SK-N-SH (cell line): Measurements from ENCODE around the gene PRKN. TPM values are rescaled to one million over a fixed set of nuclear protein-coding genes. Genes with fewer than 3 reads are reported as not detected.

ENCODE experiments used
- CTCF ChIA-PET: fragments of 300-600, 350-600 bp; formaldehyde crosslinking; extraction: SDS; loops from one replicate; lab custom pipeline; 2021; lab: Yijun Ruan, JAX
- POLR2A ChIA-PET: fragments of 350-600 bp; sonication (Branson Sonifier 250); formaldehyde crosslinking; extraction: SDS; loops from one replicate; lab custom pipeline; 2020; ENCODE audit warnings: antibody characterized with exemption, inconsistent platforms; lab: Yijun Ruan, JAX
- DNase-seq: peaks from one replicate; pipeline ENCODE4 v3.0.0; 2012
- H2AFZ ChIP-seq: fragments of 200-600 bp; sonication (generic); 2 replicates; pipeline ENCODE4 v1.8.1; 2016; ENCODE audit warnings: antibody characterized with exemption, mild to moderate bottlenecking, low read depth
- H3F3A ChIP-seq: fragments of 200-600 bp; sonication (generic); replicated peaks from 2 replicates; pipeline ENCODE3; 2016; ENCODE audit warnings: antibody characterized with exemption, mild to moderate bottlenecking; ENCODE audit not compliant: insufficient read depth
- H3K27ac ChIP-seq, 2 experiments: fragments of 200-500 bp in 1 of 2; fragments of 200-600 bp in 1 of 2; sonication (Bioruptor generic) in 1 of 2; sonication (generic), shearing (Covaris generic) in 1 of 2; 2 replicates each; pipeline versions ENCODE4 v1.5.1 to v1.6.1; 2014 to 2016; ENCODE audit warnings: low read depth in 2 of 2, inconsistent platforms in 1 of 2, low read length in 1 of 2, mild to moderate bottlenecking in 1 of 2, mixed read lengths in 1 of 2
- H3K27me3 ChIP-seq: fragments of 200-600 bp; sonication (generic), shearing (Covaris generic); 2 replicates; pipeline ENCODE4 v1.6.1; 2016; ENCODE audit warnings: mixed run types; ENCODE audit not compliant: insufficient read depth
- H3K36me3 ChIP-seq, 2 experiments: fragments of 200-500 bp in 1 of 2; fragments of 200-600 bp in 1 of 2; sonication (Bioruptor generic) in 1 of 2; sonication (generic) in 1 of 2; replicated peaks in 1 of 2; 2 replicates each; pipeline versions ENCODE3 to v1.5.1; 2014 to 2016; ENCODE audit warnings: low read length in 1 of 2, mild to moderate bottlenecking in 1 of 2; ENCODE audit not compliant: insufficient read depth in 2 of 2, control insufficient read depth in 1 of 2
- H3K4me1 ChIP-seq, 2 experiments: fragments of 200-500 bp in 1 of 2; fragments of 200-600 bp in 1 of 2; sonication (Bioruptor generic) in 1 of 2; sonication (generic), shearing (Covaris generic) in 1 of 2; 2 replicates each; pipeline versions ENCODE4 v1.5.1 to v1.6.1; 2014 to 2016; ENCODE audit warnings: low read depth in 1 of 2, low read length in 1 of 2, mixed run types in 1 of 2; ENCODE audit not compliant: insufficient read depth in 2 of 2, control insufficient read depth in 1 of 2
- H3K4me2 ChIP-seq: fragments of 200-600 bp; sonication (generic), shearing (Covaris generic); 2 replicates; pipeline ENCODE4 v1.6.1; 2017; ENCODE audit warnings: mixed run types
- H3K4me3 ChIP-seq, 2 experiments: fragments of 200-500 bp in 1 of 2; fragments of 200-600 bp in 1 of 2; sonication (Bioruptor generic) in 1 of 2; sonication (generic), shearing (Covaris generic) in 1 of 2; 2 replicates each; pipeline versions ENCODE4 v1.5.1 to v1.8.1; 2014 to 2016; ENCODE audit warnings: low read depth in 2 of 2, inconsistent platforms in 1 of 2, low read length in 1 of 2, mild to moderate bottlenecking in 1 of 2, mixed read lengths in 1 of 2, moderate library complexity in 1 of 2
- H3K79me2 ChIP-seq: fragments of 200-600 bp; sonication (generic); 2 replicates; pipeline ENCODE4 v1.8.1; 2017; ENCODE audit warnings: mild to moderate bottlenecking; ENCODE audit not compliant: insufficient read depth
- H3K9ac ChIP-seq: fragments of 200-600 bp; sonication (generic); 2 replicates; pipeline ENCODE4 v1.6.1; 2017; ENCODE audit warnings: mixed run types
- H3K9me2 ChIP-seq: fragments of 200-600 bp; sonication (generic); 2 replicates; pipeline ENCODE4 v1.6.1; 2017; ENCODE audit warnings: mixed run types
- H3K9me3 ChIP-seq: fragments of 200-600 bp; sonication (generic); 2 replicates; pipeline ENCODE4 v1.6.1; 2017; ENCODE audit warnings: mixed run types, mild to moderate bottlenecking, moderate library complexity
- H4K20me1 ChIP-seq: fragments of 200-600 bp; sonication (generic); 2 replicates; pipeline ENCODE4 v1.6.1; 2017; ENCODE audit warnings: mild to moderate bottlenecking, mixed run types; ENCODE audit not compliant: insufficient read depth
- GATA2 ChIP-seq: sonication (generic); formaldehyde crosslinking; IDR thresholded peaks from 2 replicates; pipeline ENCODE4 v1.5.0; 2020; ENCODE audit warnings: mild to moderate bottlenecking, missing genetic modification reagents
- JUND ChIP-seq: IDR thresholded peaks from 2 replicates; pipeline ENCODE4 v1.4.0; 2012
- NFIC ChIP-seq: IDR thresholded peaks from 2 replicates; pipeline ENCODE4 v1.4.0; 2012; ENCODE audit warnings: borderline replicate concordance
- NRF1 ChIP-seq: IDR thresholded peaks from 2 replicates; pipeline ENCODE4 v1.6.1; 2012; ENCODE audit warnings: low read depth, mild to moderate bottlenecking, low read length
- PBX3 ChIP-seq: IDR thresholded peaks from 2 replicates; pipeline ENCODE4; 2012
- RAD21 ChIP-seq: IDR thresholded peaks from 2 replicates; pipeline ENCODE4 v1.6.1; 2012; ENCODE audit warnings: mild to moderate bottlenecking, low read length
- RCOR1 ChIP-seq: fragments of 150-350 bp; IDR thresholded peaks from 2 replicates; pipeline ENCODE4 v1.6.1; 2017; ENCODE audit warnings: antibody characterized with exemption, low read length
- REST ChIP-seq: IDR thresholded peaks from 2 replicates; pipeline ENCODE4 v1.6.1; 2012; ENCODE audit warnings: mild to moderate bottlenecking, low read depth, low read length, moderate library complexity
- RFX5 ChIP-seq: IDR thresholded peaks from 2 replicates; pipeline ENCODE4 v1.6.1; 2012; ENCODE audit warnings: mild to moderate bottlenecking, improper control_type of control experiment, low read length
- RXRA ChIP-seq: IDR thresholded peaks from 2 replicates; pipeline ENCODE4 v1.4.0; 2012; ENCODE audit warnings: low read depth, mild to moderate bottlenecking, borderline replicate concordance
- SMC3 ChIP-seq: IDR thresholded peaks from 2 replicates; pipeline ENCODE4 v1.6.1; 2012; ENCODE audit warnings: low read depth, low read length, improper control_type of control experiment
- TAF1 ChIP-seq: IDR thresholded peaks from 2 replicates; pipeline ENCODE4 v1.6.1; 2012; ENCODE audit warnings: low read depth, mild to moderate bottlenecking, low read length, moderate library complexity, borderline replicate concordance
- TCF12 ChIP-seq: IDR thresholded peaks from 2 replicates; pipeline ENCODE4 v1.4.0; 2012
- TEAD4 ChIP-seq: IDR thresholded peaks from 2 replicates; pipeline ENCODE4 v1.4.0; 2012; ENCODE audit warnings: mild to moderate bottlenecking, borderline replicate concordance; ENCODE audit not compliant: insufficient read depth
- ZBTB33 ChIP-seq: IDR thresholded peaks from 2 replicates; pipeline ENCODE4 v1.4.0; 2012; ENCODE audit warnings: low read depth, borderline replicate concordance
- WGBS: methylation state at CpG from one replicate; pipeline ENCODE4 v1.1.6; 2017; ENCODE audit warnings: low lambda C conversion rate; 5-methylcytosine and 5-hydroxymethylcytosine counted together
- polyA plus RNA-seq, 3 experiments: library from polyadenylated mRNA; depleted of rRNA; stranded (reverse); fragments of >200 nt; gene quantifications; 2 replicates each; pipeline ENCODE4 v1.2.3, GENCODE V29; 2012
- TF ChIP-seq, protein P1 (sequence below): fragments of 150-350 bp; IDR thresholded peaks from 2 replicates; pipeline ENCODE4 v1.6.1; 2017; ENCODE audit warnings: antibody characterized with exemption, low read length, low read depth, borderline replicate concordance
- TF ChIP-seq, protein P2 (sequence below): IDR thresholded peaks from 2 replicates; pipeline ENCODE4 v1.4.0; 2012; ENCODE audit warnings: low read depth, borderline replicate concordance

Gene PRKN
- polyA plus RNA-seq, 1 of the 3 experiments (the other 2 are of a cell fraction), result 0.76 TPM

DNA sequence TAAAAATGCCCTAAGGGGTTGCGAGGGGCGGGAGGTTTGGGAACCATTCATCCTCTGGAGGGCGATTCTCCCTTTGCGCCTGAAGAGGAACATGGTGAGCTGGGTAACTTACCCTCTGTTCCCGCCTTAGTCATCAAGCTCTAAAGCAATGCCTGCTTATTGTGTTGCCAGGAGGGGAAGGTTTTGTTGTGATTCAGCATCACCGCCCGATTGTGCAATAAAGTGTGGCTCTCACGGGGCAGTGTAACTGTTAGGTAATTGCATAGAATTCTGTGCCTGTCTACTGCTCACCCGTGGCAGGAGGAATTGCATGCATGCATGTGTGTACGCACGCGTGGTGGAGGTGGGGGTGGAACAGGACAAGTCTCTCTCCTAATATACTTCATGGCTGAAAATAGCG lies 1358.2 kb downstream of the PRKN start:
- DNase-seq, result no peak
- Histone ChIP-seq H3K4me3 (no peak overlapping the region), H3K9me2 (no peaks in the 10 kb centered on the region), H3K36me3 (no peaks in the 10 kb centered on the region), H4K20me1 (no peaks in the 10 kb centered on the region), H3K27me3 (no peaks in the 10 kb centered on the region), H3K9me3 (no peaks in the 10 kb centered on the region), H3F3A (no peaks in the 10 kb centered on the region), H3K79me2 (no peaks in the 10 kb centered on the region), H3K4me2 (no peak overlapping the region), H3K9ac (no peak overlapping the region), H3K4me1 (no peaks in the 10 kb centered on the region), H2AFZ (no peak overlapping the region), H3K27ac (no peak overlapping the region; a peak in 1 of 4 replicates)
- CTCF ChIA-PET, result interaction anchor here (0.9 to 2.6 kb wide), 8 partner anchors 10 to 474 kb away, joined by 3 to 16 read pairs (median 4); no protein-coding TSS in a partner anchor
- WGBS, result 75% methylated on average over 13 of the region's 13 CpGs
- POLR2A ChIA-PET, result no interaction called here
- TF ChIP-seq RXRA, result no peak
- TF ChIP-seq NRF1, result no peak
- TF ChIP-seq NFIC, result no peak
- TF ChIP-seq RFX5, result no peak
- TF ChIP-seq, protein P1, sequence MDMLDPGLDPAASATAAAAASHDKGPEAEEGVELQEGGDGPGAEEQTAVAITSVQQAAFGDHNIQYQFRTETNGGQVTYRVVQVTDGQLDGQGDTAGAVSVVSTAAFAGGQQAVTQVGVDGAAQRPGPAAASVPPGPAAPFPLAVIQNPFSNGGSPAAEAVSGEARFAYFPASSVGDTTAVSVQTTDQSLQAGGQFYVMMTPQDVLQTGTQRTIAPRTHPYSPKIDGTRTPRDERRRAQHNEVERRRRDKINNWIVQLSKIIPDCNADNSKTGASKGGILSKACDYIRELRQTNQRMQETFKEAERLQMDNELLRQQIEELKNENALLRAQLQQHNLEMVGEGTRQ, result no peak
- TF ChIP-seq SMC3, result no peak
- no peak for TF ChIP-seq PBX3
- no peak for TF ChIP-seq TEAD4
- no peak for TF ChIP-seq TCF12
- TF ChIP-seq, protein P2, sequence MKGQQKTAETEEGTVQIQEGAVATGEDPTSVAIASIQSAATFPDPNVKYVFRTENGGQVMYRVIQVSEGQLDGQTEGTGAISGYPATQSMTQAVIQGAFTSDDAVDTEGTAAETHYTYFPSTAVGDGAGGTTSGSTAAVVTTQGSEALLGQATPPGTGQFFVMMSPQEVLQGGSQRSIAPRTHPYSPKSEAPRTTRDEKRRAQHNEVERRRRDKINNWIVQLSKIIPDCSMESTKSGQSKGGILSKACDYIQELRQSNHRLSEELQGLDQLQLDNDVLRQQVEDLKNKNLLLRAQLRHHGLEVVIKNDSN, result no peak
- no peak for TF ChIP-seq ZBTB33
- no peak for TF ChIP-seq RAD21
- no peak for TF ChIP-seq JUND
- TF ChIP-seq RCOR1, result no peak
- no peak for TF ChIP-seq REST
- TF ChIP-seq GATA2 (CRISPR knock-in tag), result no peak
- no peak for TF ChIP-seq TAF1
- TF ChIP-seq, all 33 proteins: peak for 0
